H1 (cell line): Measurements from ENCODE around the gene C11orf54. TPM values are rescaled to one million over a fixed set of nuclear protein-coding genes. Genes with fewer than 3 reads are reported as not detected.

Source experiments
- CTCF ChIA-PET: fragments of 300-600 bp; sonication (Branson Sonifier 250); formaldehyde crosslinking; loops from one replicate; lab custom pipeline; 2021; ENCODE audit not compliant: partially characterized antibody; lab: Charles Lee
- POLR2A ChIA-PET: fragments of 300-600 bp; sonication (Branson Sonifier 250); formaldehyde crosslinking; loops from one replicate; lab custom pipeline; 2021; ENCODE audit warnings: inconsistent platforms; ENCODE audit not compliant: partially characterized antibody; lab: Charles Lee
- DNase-seq, 2 experiments: peaks; one replicate each; pipeline versions ENCODE4 v3.0.0 to v3.0.0-alpha.2; 2010 to 2022; ENCODE audit warnings: low spot score in 2 of 2, low read depth in 1 of 2, mixed read lengths in 1 of 2
- FAIRE-seq: peaks from 2 replicates; lab custom pipeline; 2011; peaks lifted over from hg19 to GRCh38; lab: Jason Lieb, UNC
- H2AFZ ChIP-seq: 2 replicates; pipeline ENCODE4 v1.8.1; 2012; ENCODE audit warnings: low read length, inconsistent platforms
- H2AK5ac ChIP-seq: 2 replicates; pipeline ENCODE4 v1.6.1; 2013; ENCODE audit warnings: low read depth, low read length
- H2BK120ac ChIP-seq: replicated peaks from 2 replicates; pipeline ENCODE3; 2013; ENCODE audit warnings: low read depth, low read length, inconsistent platforms
- H2BK12ac ChIP-seq: 2 replicates; pipeline ENCODE4 v1.6.1; 2013; ENCODE audit warnings: low read depth, low read length
- H2BK15ac ChIP-seq: 2 replicates; pipeline ENCODE4 v1.6.1; 2013; ENCODE audit warnings: low read length
- H2BK20ac ChIP-seq: 2 replicates; pipeline ENCODE4 v1.6.1; 2013; ENCODE audit warnings: low read length
- H2BK5ac ChIP-seq: 2 replicates; pipeline ENCODE4 v1.6.1; 2013; ENCODE audit warnings: low read depth, low read length
- H3K14ac ChIP-seq: 2 replicates; pipeline ENCODE4 v1.6.1; 2013; ENCODE audit warnings: inconsistent platforms; ENCODE audit not compliant: insufficient read length
- H3K18ac ChIP-seq: 2 replicates; pipeline ENCODE4 v1.6.1; 2013; ENCODE audit warnings: low read length; ENCODE audit errors: extremely low read depth
- H3K23ac ChIP-seq: 2 replicates; pipeline ENCODE4 v1.6.1; 2013; ENCODE audit warnings: inconsistent platforms; ENCODE audit not compliant: insufficient read length
- H3K23me2 ChIP-seq: 2 replicates; pipeline ENCODE4 v1.6.1; 2013; ENCODE audit warnings: low read depth, low read length
- H3K27ac ChIP-seq: 2 replicates; pipeline ENCODE4 v1.6.1; 2011; ENCODE audit warnings: low read depth, low read length, inconsistent platforms
- H3K27me3 ChIP-seq, 4 experiments: replicated peaks in 1 of 4; 1 replicate in 1 of 4; 2 replicates in 3 of 4; pipeline versions ENCODE4 v1.6.1 to v1.8.1; 2011 to 2013; ENCODE audit warnings: low read length in 3 of 4, mild to moderate bottlenecking in 3 of 4, inconsistent platforms in 2 of 4, mixed read lengths in 2 of 4, moderate library complexity in 1 of 4; ENCODE audit not compliant: control insufficient read depth in 3 of 4, insufficient read depth in 3 of 4; ENCODE audit errors: extremely low read depth in 1 of 4
- H3K36me3 ChIP-seq, 4 experiments: 2 replicates each; pipeline versions ENCODE4 v1.6.1 to v1.8.1; 2011 to 2013; ENCODE audit warnings: mild to moderate bottlenecking in 4 of 4, low read length in 3 of 4, moderate library complexity in 2 of 4, control low read depth in 1 of 4, inconsistent platforms in 1 of 4; ENCODE audit not compliant: insufficient read depth in 4 of 4, control insufficient read depth in 2 of 4
- H3K4ac ChIP-seq: replicated peaks from 2 replicates; pipeline ENCODE3; 2013; ENCODE audit warnings: low read length, low read depth, mixed read lengths, inconsistent platforms; ENCODE audit not compliant: insufficient read length
- H3K4me1 ChIP-seq, 4 experiments: replicated peaks in 1 of 4; 1 replicate in 1 of 4; 2 replicates in 3 of 4; pipeline versions ENCODE4 v1.6.1 to v1.8.1; 2011 to 2013; ENCODE audit warnings: low read length in 3 of 4, inconsistent platforms in 2 of 4, mixed read lengths in 1 of 4; ENCODE audit not compliant: insufficient read depth in 4 of 4, control insufficient read depth in 3 of 4
- H3K4me2 ChIP-seq, 2 experiments: 2 replicates each; pipeline versions ENCODE4 v1.6.1 to v1.8.1; 2011 to 2013; ENCODE audit warnings: low read depth in 2 of 2, low read length in 2 of 2, control low read depth in 1 of 2, inconsistent platforms in 1 of 2, mild to moderate bottlenecking in 1 of 2; ENCODE audit not compliant: insufficient read depth in 1 of 2
- H3K4me3 ChIP-seq, 4 experiments: fragments of 200-600, 300-600 bp in 1 of 4; sonication (generic), shearing (Covaris generic), sonication (Bioruptor Twin) in 1 of 4; 2 replicates each; pipeline versions ENCODE4 v1.5.1 to v1.8.1; 2011 to 2016; ENCODE audit warnings: low read length in 4 of 4, low read depth in 3 of 4, control low read depth in 2 of 4, inconsistent platforms in 2 of 4, mild to moderate bottlenecking in 2 of 4, mixed read lengths in 1 of 4, moderate library complexity in 1 of 4; ENCODE audit not compliant: insufficient read depth in 2 of 4; ENCODE audit errors: extremely low read depth in 1 of 4
- H3K56ac ChIP-seq: replicated peaks from 2 replicates; pipeline ENCODE3; 2013; ENCODE audit warnings: low read depth, mild to moderate bottlenecking, mixed read lengths, low read length, inconsistent platforms; ENCODE audit not compliant: insufficient read length
- H3K79me1 ChIP-seq: 2 replicates; pipeline ENCODE4 v1.6.1; 2013; ENCODE audit warnings: low read depth, low read length, control low read depth
- H3K79me2 ChIP-seq, 2 experiments: 2 replicates each; pipeline versions ENCODE4 v1.6.1 to v1.8.1; 2012 to 2013; ENCODE audit warnings: low read length in 2 of 2, mild to moderate bottlenecking in 2 of 2, inconsistent platforms in 1 of 2; ENCODE audit not compliant: insufficient read depth in 2 of 2, control insufficient read depth in 1 of 2
- H3K9ac ChIP-seq, 4 experiments: replicated peaks in 1 of 4; 1 replicate in 1 of 4; 2 replicates in 3 of 4; pipeline versions ENCODE4 v1.6.1 to v1.8.1; 2011 to 2013; ENCODE audit warnings: low read depth in 3 of 4, low read length in 3 of 4, control low read depth in 2 of 4, mild to moderate bottlenecking in 2 of 4, moderate library complexity in 2 of 4, inconsistent platforms in 1 of 4; ENCODE audit errors: extremely low read depth in 1 of 4
- H3K9me3 ChIP-seq, 2 experiments: 2 replicates each; pipeline versions ENCODE4 v1.6.1 to v1.8.1; 2012 to 2013; ENCODE audit warnings: mild to moderate bottlenecking in 2 of 2, moderate library complexity in 2 of 2, control low read depth in 1 of 2, inconsistent platforms in 1 of 2, low read depth in 1 of 2, low read length in 1 of 2, mixed read lengths in 1 of 2; ENCODE audit not compliant: insufficient read depth in 2 of 2
- H4K20me1 ChIP-seq, 2 experiments: replicated peaks in 1 of 2; 2 replicates each; pipeline versions ENCODE3 to v1.8.1; 2011 to 2013; ENCODE audit warnings: inconsistent platforms in 2 of 2, low read length in 2 of 2, mild to moderate bottlenecking in 1 of 2; ENCODE audit not compliant: insufficient read depth in 2 of 2, control insufficient read depth in 1 of 2
- H4K5ac ChIP-seq: 2 replicates; pipeline ENCODE4 v1.6.1; 2013; ENCODE audit warnings: low read length, low read depth, mixed read lengths, inconsistent platforms; ENCODE audit not compliant: insufficient read length
- H4K8ac ChIP-seq: 2 replicates; pipeline ENCODE4 v1.8.0; 2013; ENCODE audit warnings: mild to moderate bottlenecking, moderate library complexity, low read length, inconsistent platforms; ENCODE audit not compliant: insufficient read depth; ENCODE audit errors: extremely low read depth
- H4K91ac ChIP-seq: replicated peaks from 2 replicates; pipeline ENCODE3; 2013; ENCODE audit warnings: low read length, mixed read lengths, inconsistent platforms; ENCODE audit not compliant: insufficient read length
- NRF1 ChIP-seq: IDR thresholded peaks from 2 replicates; pipeline ENCODE4 v1.6.1; 2011; ENCODE audit warnings: mild to moderate bottlenecking, low read depth, low read length, improper control_type of control experiment
- SIN3A ChIP-seq, 2 experiments: IDR thresholded peaks in 1 of 2; conservative IDR thresholded peaks in 1 of 2; 2 replicates each; pipeline ENCODE4 v1.6.1; 2011 to 2012; ENCODE audit warnings: low read length in 2 of 2, improper control_type of control experiment in 1 of 2, low read depth in 1 of 2, mild to moderate bottlenecking in 1 of 2
- SUZ12 ChIP-seq: fragments of 200-600 bp; sonication (generic); IDR thresholded peaks from 2 replicates; pipeline ENCODE4 v1.6.1; 2012; ENCODE audit warnings: mild to moderate bottlenecking, inconsistent platforms, low read length, moderate library complexity, mixed read lengths
- WGBS, 2 experiments: shearing (Covaris generic) in 1 of 2; methylation state at CpG; one replicate each; pipeline versions ENCODE4 v1.1.6 to v1.1.7; 2013 to 2015; ENCODE audit warnings: low lambda C conversion rate in 2 of 2, mixed read lengths in 2 of 2, inconsistent platforms in 1 of 2, low coverage in 1 of 2, missing lambda C conversion rate in 1 of 2; ENCODE audit not compliant: insufficient replicate concordance in 2 of 2, insufficient coverage in 1 of 2, insufficient read length in 1 of 2; ENCODE audit errors: extremely low coverage in 1 of 2, missing lambda C conversion rate in 1 of 2; 5-methylcytosine and 5-hydroxymethylcytosine counted together
- polyA plus RNA-seq, 7 experiments: library from polyadenylated mRNA; depleted of rRNA in 3 of 7; stranded (reverse) in 5 of 7; unstranded in 2 of 7; fragments of >200 nt in 5 of 7; fragments of 200-250 nt in 2 of 7; gene quantifications; 1 replicate in 5 of 7; 2 replicates in 1 of 7; 4 replicates in 1 of 7; pipeline versions ENCODE4 v1.2.1 to v1.2.3, GENCODE V29; 2011 to 2013; ENCODE audit warnings: missing spikeins in 2 of 7, mixed read lengths in 2 of 7
- total RNA-seq: library from RNA; stranded (reverse); fragmentation: NEBNext Ultra II Directional; extraction: Animal tissue kit (Norgen Biotek cat#: 25700); gene quantifications from 2 replicates; pipeline ENCODE4 v1.2.1, GENCODE V29; 2021
- TF ChIP-seq, protein P1 (sequence below): IDR thresholded peaks from 2 replicates; pipeline ENCODE4 v1.6.1; 2012; ENCODE audit warnings: low read length, inconsistent platforms

Gene C11orf54
- total and polyA plus RNA-seq, 2 of the 8 experiments (the other 6 are each of a cell fraction or from before 2014, with no cell fraction given): 14.7 to 24.5 TPM

DNA sequence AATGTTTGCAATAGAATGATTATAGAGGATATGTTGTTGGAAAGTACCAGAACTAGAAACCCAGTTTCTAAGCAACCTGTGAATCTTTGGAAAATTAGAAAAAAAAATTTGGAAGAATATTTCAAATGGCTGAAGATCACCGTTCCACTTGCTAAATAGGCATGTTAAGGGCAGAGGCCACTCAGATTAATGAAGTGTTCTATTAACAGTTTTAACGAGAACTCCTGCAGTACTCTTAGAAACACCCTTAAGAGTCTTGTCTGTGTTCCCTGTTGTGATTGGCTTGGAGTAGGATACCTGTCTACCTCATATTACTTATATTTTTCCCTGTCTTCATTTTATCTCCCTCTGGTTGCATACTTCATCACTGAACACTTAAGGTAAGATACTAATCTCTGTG is 4.6 kb downstream of the C11orf54 start:
- no peak overlapping the region for H2BK5ac ChIP-seq
- no peak overlapping the region for H4K8ac ChIP-seq
- H3K79me1 ChIP-seq: no peaks in the 10 kb centered on the region; the same call in 1 of the 2 replicates
- no peak overlapping the region for H3K4ac ChIP-seq
- no peaks in the 10 kb centered on the region for H3K23me2 ChIP-seq
- no peak overlapping the region for H3K18ac ChIP-seq
- H3K27ac ChIP-seq: no peak overlapping the region
- no peak overlapping the region for H4K91ac ChIP-seq
- no peak overlapping the region for H3K4me3 ChIP-seq
- ChIA-PET POLR2A (interaction anchor here (1.0 to 1.4 kb wide), 4 partner anchors 10 to 17 kb away, joined by 3 to 5 read pairs (median 4); no protein-coding TSS in a partner anchor), CTCF (interaction anchor here (0.6 to 1.3 kb wide), 2 partner anchors 30 to 50 kb away, joined by 3 to 4 read pairs; no protein-coding TSS in a partner anchor)
- no peak overlapping the region for H3K23ac ChIP-seq
- no peaks in the 10 kb centered on the region for H3K9me3 ChIP-seq
- H3K79me2 ChIP-seq: peaks cover 0 to 29% of the 10 kb centered on the region in 2 experiments; a peak in 3 of 4 replicates
- no peak overlapping the region for H2BK15ac ChIP-seq
- H3K56ac ChIP-seq: no peak overlapping the region
- H3K4me1 ChIP-seq: peaks cover 0 to 6% (median 1%) of the 10 kb centered on the region in 4 experiments; a peak in 2 of 7 replicates
- no peak overlapping the region for H3K14ac ChIP-seq
- no peaks in the 10 kb centered on the region for H3K27me3 ChIP-seq
- DNase-seq (no peak), FAIRE-seq (no peak)
- H2AK5ac ChIP-seq: no peak overlapping the region
- no peak overlapping the region for H2BK20ac ChIP-seq
- no peak overlapping the region for H3K4me2 ChIP-seq
- no peak overlapping the region for H3K9ac ChIP-seq
- no peak overlapping the region for H2BK120ac ChIP-seq
- no peak overlapping the region for H4K5ac ChIP-seq
- no peak overlapping the region for H2BK12ac ChIP-seq
- no peak overlapping the region for H2AFZ ChIP-seq
- H3K36me3 ChIP-seq: peaks cover 0 to 5% (median 1%) of the 10 kb centered on the region in 4 experiments; a peak in 2 of 8 replicates
- H4K20me1 ChIP-seq: no peaks in the 10 kb centered on the region
- WGBS, 2 experiments: 91% methylated on average over 2 of the region's 2 CpGs; no CpG with 5 or more reads in 1 of the 2 experiments
- no peak for TF ChIP-seq SIN3A (conservative IDR thresholded peaks at IDR 0.05 in 1 of 2, IDR thresholded peaks at IDR 0.05 in 1 of 2; ENCODE audit: low read depth in 1 of 2, low read length in 2 of 2)
- TF ChIP-seq NRF1: no peak
- no peak for TF ChIP-seq SUZ12
- TF ChIP-seq, protein P1, sequence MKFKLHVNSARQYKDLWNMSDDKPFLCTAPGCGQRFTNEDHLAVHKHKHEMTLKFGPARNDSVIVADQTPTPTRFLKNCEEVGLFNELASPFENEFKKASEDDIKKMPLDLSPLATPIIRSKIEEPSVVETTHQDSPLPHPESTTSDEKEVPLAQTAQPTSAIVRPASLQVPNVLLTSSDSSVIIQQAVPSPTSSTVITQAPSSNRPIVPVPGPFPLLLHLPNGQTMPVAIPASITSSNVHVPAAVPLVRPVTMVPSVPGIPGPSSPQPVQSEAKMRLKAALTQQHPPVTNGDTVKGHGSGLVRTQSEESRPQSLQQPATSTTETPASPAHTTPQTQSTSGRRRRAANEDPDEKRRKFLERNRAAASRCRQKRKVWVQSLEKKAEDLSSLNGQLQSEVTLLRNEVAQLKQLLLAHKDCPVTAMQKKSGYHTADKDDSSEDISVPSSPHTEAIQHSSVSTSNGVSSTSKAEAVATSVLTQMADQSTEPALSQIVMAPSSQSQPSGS: no peak
